Neutrophil (primary cell): ENCODE data around the gene TAS1R3.

Experiments used
- H3K27ac ChIP-seq: fragments of 200-600 bp; sonication (generic); 2 replicates; pipeline ENCODE4 v1.5.1; 2016; ENCODE audit warnings: mild to moderate bottlenecking, moderate library complexity
- H3K27me3 ChIP-seq: fragments of 200-600 bp; sonication (generic); 2 replicates; pipeline ENCODE4 v1.6.0; 2016; ENCODE audit warnings: mild to moderate bottlenecking
- H3K36me3 ChIP-seq: fragments of 200-600 bp; sonication (generic); 2 replicates; pipeline ENCODE4 v1.5.1; 2017
- H3K4me1 ChIP-seq, 2 experiments: fragments of 200-600 bp in 1 of 2; sonication (generic) in 1 of 2; 1 replicate in 1 of 2; 2 replicates in 1 of 2; pipeline versions ENCODE4 v1.5.1 to v1.6.1; 2013 to 2016; ENCODE audit warnings: low read depth in 1 of 2, low read length in 1 of 2, mild to moderate bottlenecking in 1 of 2, moderate library complexity in 1 of 2; ENCODE audit not compliant: control insufficient read depth in 1 of 2, insufficient read depth in 1 of 2
- H3K4me3 ChIP-seq, 2 experiments: fragments of 200-600 bp in 1 of 2; sonication (generic) in 1 of 2; 1 replicate in 1 of 2; 2 replicates in 1 of 2; pipeline ENCODE4 v1.5.1; 2013 to 2016; ENCODE audit warnings: low read depth in 1 of 2, low read length in 1 of 2, mild to moderate bottlenecking in 1 of 2, moderate library complexity in 1 of 2
- H3K9me3 ChIP-seq: fragments of 200-600 bp; sonication (generic); 2 replicates; pipeline ENCODE4 v1.5.1; 2016
- TF ChIP-seq, protein P1 (sequence below): fragments of 200-600 bp; sonication (generic); IDR thresholded peaks from 2 replicates; pipeline ENCODE4 v1.5.1; 2016; ENCODE audit warnings: antibody characterized with exemption

Gene TAS1R3

DNA sequence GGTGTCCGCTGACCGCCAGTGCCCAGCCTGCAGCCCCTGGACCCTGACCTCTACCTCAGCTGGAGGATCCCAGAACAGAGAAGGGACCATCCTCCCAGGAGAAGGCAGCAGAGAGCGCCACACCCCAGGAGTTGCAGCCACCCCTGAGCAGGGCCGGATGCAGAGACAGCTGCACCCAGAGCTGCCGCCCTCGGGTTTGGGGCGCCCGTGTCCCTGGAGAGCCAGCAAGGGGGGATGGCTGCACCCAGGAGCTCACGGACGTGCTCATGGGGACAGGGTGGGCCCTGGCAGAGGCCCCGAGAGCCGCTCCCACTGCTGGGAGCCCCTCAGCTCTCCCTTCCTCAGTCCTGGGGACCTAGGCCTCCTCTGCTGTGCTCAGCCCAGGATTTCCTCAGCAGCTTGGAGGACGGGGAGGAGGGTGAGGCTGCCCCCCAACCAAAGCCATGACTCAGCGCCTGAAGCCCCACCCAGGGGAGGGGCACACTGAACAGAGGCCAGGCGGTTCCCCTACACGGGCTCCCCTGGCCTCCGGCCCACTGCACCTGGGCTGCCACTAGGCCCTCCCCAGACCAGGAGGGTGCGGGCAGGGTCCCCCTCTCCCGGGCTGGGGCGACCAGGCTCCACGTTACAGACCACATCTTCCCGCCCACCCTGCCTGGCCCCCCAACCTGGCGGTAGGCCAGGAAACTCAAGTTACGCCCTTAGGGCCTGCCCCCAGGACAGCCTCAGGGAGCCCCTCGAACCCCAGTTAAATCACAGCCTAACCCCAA is 25.6 kb upstream of the TAS1R3 start:
- H3K4me1 ChIP-seq: peaks cover 37 to 43% of the 10 kb centered on the region in 2 experiments
- H3K9me3 ChIP-seq: no peaks in the 10 kb centered on the region
- H3K27ac ChIP-seq: peak overlapping the region; percentile 9
- peaks cover 7% of the 10 kb centered on the region for H3K36me3 ChIP-seq
- H3K27me3 ChIP-seq: peaks cover 4% of the 10 kb centered on the region
- TF ChIP-seq, protein P1, sequence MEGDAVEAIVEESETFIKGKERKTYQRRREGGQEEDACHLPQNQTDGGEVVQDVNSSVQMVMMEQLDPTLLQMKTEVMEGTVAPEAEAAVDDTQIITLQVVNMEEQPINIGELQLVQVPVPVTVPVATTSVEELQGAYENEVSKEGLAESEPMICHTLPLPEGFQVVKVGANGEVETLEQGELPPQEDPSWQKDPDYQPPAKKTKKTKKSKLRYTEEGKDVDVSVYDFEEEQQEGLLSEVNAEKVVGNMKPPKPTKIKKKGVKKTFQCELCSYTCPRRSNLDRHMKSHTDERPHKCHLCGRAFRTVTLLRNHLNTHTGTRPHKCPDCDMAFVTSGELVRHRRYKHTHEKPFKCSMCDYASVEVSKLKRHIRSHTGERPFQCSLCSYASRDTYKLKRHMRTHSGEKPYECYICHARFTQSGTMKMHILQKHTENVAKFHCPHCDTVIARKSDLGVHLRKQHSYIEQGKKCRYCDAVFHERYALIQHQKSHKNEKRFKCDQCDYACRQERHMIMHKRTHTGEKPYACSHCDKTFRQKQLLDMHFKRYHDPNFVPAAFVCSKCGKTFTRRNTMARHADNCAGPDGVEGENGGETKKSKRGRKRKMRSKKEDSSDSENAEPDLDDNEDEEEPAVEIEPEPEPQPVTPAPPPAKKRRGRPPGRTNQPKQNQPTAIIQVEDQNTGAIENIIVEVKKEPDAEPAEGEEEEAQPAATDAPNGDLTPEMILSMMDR: no peak
- peak overlapping the region in 1 of 2 experiments; percentile 10 for H3K4me3 ChIP-seq

DNA sequence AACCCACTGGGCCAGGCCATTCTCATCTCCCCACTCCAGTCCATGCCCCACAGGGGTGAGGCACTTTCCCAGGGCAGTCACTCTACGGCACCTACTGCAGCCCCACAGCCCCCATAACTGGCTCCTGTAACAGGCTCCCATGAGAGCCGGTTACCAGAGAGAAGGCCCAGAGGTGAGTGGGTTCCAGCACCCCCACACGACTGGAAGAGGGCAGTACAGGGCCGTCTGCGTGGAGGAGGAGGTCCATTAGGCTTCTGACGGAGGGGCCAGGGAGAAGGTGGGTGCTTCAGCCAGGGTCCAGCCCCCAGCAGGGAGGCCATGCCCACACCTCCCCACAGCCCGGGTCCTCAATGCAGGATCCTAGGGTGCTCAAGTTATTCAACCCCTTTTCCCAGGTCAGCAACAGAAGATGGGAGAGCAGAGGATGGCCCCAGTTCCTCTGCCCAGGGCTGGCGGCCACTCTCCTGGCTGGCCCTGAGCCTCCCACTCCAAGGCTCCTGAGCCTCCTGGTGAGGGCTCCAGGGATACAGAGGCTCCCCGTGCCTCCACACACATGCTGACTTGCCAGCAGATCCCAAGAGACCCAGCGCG is 24.9 kb upstream of the TAS1R3 start:
- no peak overlapping the region for H3K4me3 ChIP-seq
- H3K27me3 ChIP-seq: peaks cover 4% of the 10 kb centered on the region
- no peaks in the 10 kb centered on the region for H3K9me3 ChIP-seq
- no peak overlapping the region for H3K27ac ChIP-seq
- TF ChIP-seq, protein P1: no peak
- peaks cover 14% of the 10 kb centered on the region for H3K36me3 ChIP-seq
- H3K4me1 ChIP-seq: peaks cover 37 to 43% of the 10 kb centered on the region in 2 experiments

DNA sequence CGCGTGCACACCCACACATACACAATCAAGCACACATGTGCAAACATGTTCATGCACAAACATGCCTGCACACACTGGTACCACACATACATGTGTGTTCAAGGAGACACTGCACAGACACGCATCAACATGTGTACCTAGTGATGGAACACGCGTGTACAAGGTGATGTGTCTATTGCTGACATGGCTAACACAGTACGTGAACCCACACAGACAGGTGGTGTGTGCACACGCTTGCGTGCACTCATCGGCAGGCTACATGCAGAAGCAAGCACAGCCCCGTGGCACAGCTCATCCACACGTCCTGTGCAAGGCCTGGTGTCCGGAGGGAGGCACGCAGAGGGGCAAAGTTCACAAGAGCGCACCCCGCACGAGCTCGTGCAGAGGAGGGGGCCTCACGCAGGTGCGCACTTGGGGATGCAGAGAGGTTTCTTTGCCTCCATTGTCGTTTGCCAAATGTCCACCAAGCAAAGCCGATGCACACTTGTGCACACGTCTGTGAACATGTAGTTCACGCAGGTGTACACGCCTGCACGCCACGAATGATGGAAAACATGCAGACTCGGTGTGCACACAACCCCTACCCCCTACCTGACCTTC is 24.3 kb upstream of the TAS1R3 start:
- TF ChIP-seq, protein P1: no peak
- H3K4me3 ChIP-seq: peak overlapping the region; percentile 82 to 98
- peaks cover 4% of the 10 kb centered on the region for H3K27me3 ChIP-seq
- peaks cover 37 to 43% of the 10 kb centered on the region in 2 experiments for H3K4me1 ChIP-seq
- peaks cover 20% of the 10 kb centered on the region for H3K36me3 ChIP-seq
- no peaks in the 10 kb centered on the region for H3K9me3 ChIP-seq
- peak overlapping the region; percentile 99 for H3K27ac ChIP-seq

DNA sequence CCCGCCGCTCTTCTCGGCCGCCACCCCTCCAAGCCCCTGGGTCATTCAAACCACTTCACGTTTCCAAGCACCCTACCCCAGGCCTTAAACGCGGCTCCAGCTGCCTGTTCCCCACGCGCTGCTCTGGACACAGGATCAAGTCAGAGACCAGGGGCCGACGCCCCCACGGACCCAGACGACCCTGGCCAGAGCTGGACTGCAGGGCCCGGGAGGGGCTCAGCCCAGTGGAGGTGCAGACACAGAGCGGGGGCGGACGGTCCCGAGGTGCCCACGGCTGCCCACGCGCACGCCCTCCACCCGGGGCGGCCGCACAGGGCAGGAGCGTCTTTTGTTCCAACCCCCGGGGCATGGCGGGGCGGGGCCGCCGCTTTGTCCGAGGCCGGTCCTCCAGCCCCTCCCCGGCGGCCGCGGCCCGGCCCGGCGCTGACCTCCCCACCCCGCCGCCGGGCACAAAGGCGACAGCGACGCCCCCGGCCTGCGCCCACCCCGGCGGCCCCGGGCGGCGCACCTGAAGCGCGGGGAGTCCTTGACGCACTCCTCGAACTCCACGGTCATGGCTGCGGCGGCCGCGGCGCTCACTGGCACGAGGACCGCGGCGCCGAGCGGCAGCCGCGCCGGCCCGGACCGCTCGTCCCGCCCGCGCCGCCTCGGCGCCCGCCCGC is 23.7 kb upstream of the TAS1R3 start:
- TF ChIP-seq, protein P1: no peak
- H3K36me3 ChIP-seq: peaks cover 26% of the 10 kb centered on the region
- H3K27me3 ChIP-seq: peaks cover 4% of the 10 kb centered on the region
- H3K27ac ChIP-seq: peak overlapping the region; percentile 99
- H3K4me3 ChIP-seq: peak overlapping the region; percentile 82 to 98
- peaks cover 37 to 43% of the 10 kb centered on the region in 2 experiments for H3K4me1 ChIP-seq
- H3K9me3 ChIP-seq: no peaks in the 10 kb centered on the region

DNA sequence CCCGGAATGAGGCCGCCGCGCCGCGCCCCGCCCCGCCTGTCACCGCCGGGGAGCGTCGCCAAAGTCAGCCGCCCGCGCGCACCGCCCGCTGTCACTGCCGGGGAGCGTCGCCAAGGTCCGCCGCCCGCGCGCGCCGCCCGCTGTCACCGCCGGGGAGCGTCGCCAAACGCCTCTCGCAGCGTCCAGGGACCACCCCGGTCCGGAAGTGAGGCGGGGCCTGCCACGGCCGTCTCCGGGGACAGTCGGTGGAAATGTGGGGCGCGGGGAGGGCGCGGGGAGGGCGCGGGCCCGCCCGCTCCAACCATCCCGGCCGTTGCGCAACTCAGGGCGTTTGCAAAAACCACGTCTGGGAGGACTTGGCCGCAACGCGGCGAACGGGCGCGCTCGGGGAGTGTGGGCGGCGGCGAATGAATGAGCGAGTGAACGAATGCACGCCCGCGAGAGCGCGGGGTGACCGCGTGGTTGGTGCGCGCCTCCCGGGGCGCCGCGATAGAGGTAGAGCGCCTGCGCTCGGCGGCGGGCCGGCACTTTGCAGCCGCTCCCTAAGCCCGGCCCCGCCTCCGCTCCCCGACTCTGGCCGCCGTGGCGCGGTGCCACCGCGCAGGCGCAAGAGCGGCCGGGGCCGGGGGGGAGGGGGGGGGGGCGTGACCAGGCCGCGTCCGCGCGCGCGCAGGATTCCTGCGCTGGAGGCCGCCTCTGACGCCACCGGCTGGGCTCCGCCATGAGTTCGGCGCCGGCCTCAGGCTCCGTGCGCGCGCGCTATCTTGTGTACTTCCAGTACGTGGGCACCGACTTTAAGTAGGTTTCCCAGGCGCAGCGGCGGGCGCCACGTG is 22.9 kb upstream of the TAS1R3 start, which contains the start of the genes ACAP3 and PUSL1:
Gene ACAP3, minus strand, starts transcription at position 8 of the 833 bp plus-strand sequence. CDS start 115 bp downstream, outside the sequence.
Gene PUSL1, plus strand, starts transcription at position 675 of the 833 bp plus-strand sequence. Its CDS starts 47 bp downstream, at position 722.
- TF ChIP-seq, protein P1: no peak
- Histone ChIP-seq H3K27me3 (peaks cover 4% of the 10 kb centered on the region), H3K36me3 (peaks cover 33% of the 10 kb centered on the region), H3K4me3 (peak within 1 kb of the TSS; percentile 82 to 98), H3K27ac (peak within 1 kb of the TSS; percentile 99), H3K4me1 (peaks cover 37 to 43% of the 10 kb centered on the region in 2 experiments), H3K9me3 (no peaks in the 10 kb centered on the region)
